HepG2 (cell line): Measurements from ENCODE around the gene SLC2A6. TPM values are rescaled to one million over a fixed set of nuclear protein-coding genes. Genes with fewer than 3 reads are reported as not detected.

Experiments used
- ATAC-seq: fragments of 200-7000 bp; cut with Tn5 transposase; 3 replicates; pipeline ENCODE4 v1.9.1; 2020; ENCODE audit warnings: mild to moderate bottlenecking, moderate library complexity
- BruUV-seq: library from RNA; stranded (reverse); fragments of 400-500 nt; replicated peaks from 2 replicates; lab custom pipeline; 2021; lab: Mats Ljungman, UMichigan
- CTCF ChIA-PET: fragments of 300-600 bp; formaldehyde crosslinking; extraction: SDS; loops from one replicate; lab custom pipeline; 2021; ENCODE audit warnings: low total read pairs, inconsistent platforms, low intra/inter-chr PET ratio; lab: Yijun Ruan, JAX
- POLR2A ChIA-PET: fragments of 350-600 bp; sonication (Branson Sonifier 250); formaldehyde crosslinking; loops from one replicate; lab custom pipeline; 2020; ENCODE audit warnings: antibody characterized with exemption, inconsistent platforms; lab: Yijun Ruan, JAX
- DNase-seq: peaks from one replicate; pipeline ENCODE4 v3.0.0-alpha.2; 2015; ENCODE audit warnings: low spot score
- FAIRE-seq: peaks from 3 replicates; lab custom pipeline; 2011; peaks lifted over from hg19 to GRCh38; lab: Jason Lieb, UNC
- H2AFZ ChIP-seq: one replicate; pipeline ENCODE4 v1.6.1; 2011; ENCODE audit warnings: low read length, inconsistent platforms
- H3K27ac ChIP-seq: fragments of 300-600 bp; 3 replicates; pipeline ENCODE4 v1.8.0; 2011; ENCODE audit warnings: mixed run types, mild to moderate bottlenecking, mixed read lengths, low read length, inconsistent platforms; ENCODE audit not compliant: insufficient read depth; ENCODE audit errors: extremely low read length
- H3K27me3 ChIP-seq, 2 experiments: fragments of 200-600 bp in 1 of 2; 2 replicates in 1 of 2; 3 replicates in 1 of 2; pipeline versions ENCODE4 v1.6.0 to v1.8.0; 2011; ENCODE audit warnings: low read length in 2 of 2, mild to moderate bottlenecking in 2 of 2, moderate library complexity in 2 of 2, inconsistent platforms in 1 of 2; ENCODE audit not compliant: insufficient read depth in 2 of 2, control insufficient read depth in 1 of 2
- H3K36me3 ChIP-seq, 2 experiments: fragments of 200-600 bp in 1 of 2; replicated peaks in 1 of 2; 2 replicates in 1 of 2; 3 replicates in 1 of 2; pipeline versions ENCODE4 v1.5.1 to v1.8.0; 2011; ENCODE audit warnings: low read length in 2 of 2, inconsistent platforms in 1 of 2; ENCODE audit not compliant: insufficient read depth in 2 of 2, control insufficient read depth in 1 of 2
- H3K4me1 ChIP-seq: 2 replicates; pipeline ENCODE4 v1.5.1; 2012; ENCODE audit warnings: low read length, inconsistent platforms; ENCODE audit not compliant: insufficient read depth
- H3K4me2 ChIP-seq: 2 replicates; pipeline ENCODE4 v1.6.0; 2011; ENCODE audit warnings: low read depth, low read length, inconsistent platforms
- H3K4me3 ChIP-seq, 3 experiments: fragments of 200-600 bp in 1 of 3; sonication (generic), shearing (Covaris generic) in 1 of 3; replicated peaks in 1 of 3; 2 replicates each; pipeline ENCODE4 v1.5.1; 2011 to 2016; ENCODE audit warnings: low read length in 3 of 3, inconsistent platforms in 2 of 3, low read depth in 2 of 3, mild to moderate bottlenecking in 2 of 3, control low read depth in 1 of 3, mixed read lengths in 1 of 3; ENCODE audit not compliant: insufficient read depth in 1 of 3
- H3K79me2 ChIP-seq: one replicate; pipeline ENCODE4 v1.6.1; 2011; ENCODE audit warnings: low read length, inconsistent platforms; ENCODE audit not compliant: insufficient read depth
- H3K9ac ChIP-seq: 2 replicates; pipeline ENCODE4 v1.6.0; 2011; ENCODE audit warnings: mild to moderate bottlenecking, low read depth, low read length, inconsistent platforms; ENCODE audit not compliant: insufficient read depth
- H3K9me3 ChIP-seq: 2 replicates; pipeline ENCODE4 v1.5.1; 2012; ENCODE audit warnings: mild to moderate bottlenecking, low read length
- H4K20me1 ChIP-seq: 2 replicates; pipeline ENCODE4 v1.6.0; 2011; ENCODE audit warnings: inconsistent platforms, mild to moderate bottlenecking, low read length, moderate library complexity; ENCODE audit not compliant: insufficient read depth
- AGO1 ChIP-seq: fragments of 200-400 bp; formaldehyde crosslinking; IDR thresholded peaks from 2 replicates; pipeline ENCODE4 v1.6.1; 2017; ENCODE audit warnings: mild to moderate bottlenecking, low read depth, low read length, moderate library complexity; ENCODE audit not compliant: poor library complexity, severe bottlenecking
- AGO2 ChIP-seq: fragments of 200-400 bp; formaldehyde crosslinking; optimal IDR thresholded peaks from 2 replicates; pipeline ENCODE3; 2017; ENCODE audit warnings: mild to moderate bottlenecking, low read depth, low read length, moderate library complexity
- AKAP8 ChIP-seq: sonication (generic); formaldehyde crosslinking; IDR thresholded peaks from 2 replicates; pipeline ENCODE4 v1.5.1; 2020; ENCODE audit warnings: mild to moderate bottlenecking, missing genetic modification reagents
- ATAD3A ChIP-seq: sonication (generic); formaldehyde crosslinking; IDR thresholded peaks from 2 replicates; pipeline ENCODE4 v1.4.0; 2020; ENCODE audit warnings: missing genetic modification reagents
- DMAP1 ChIP-seq: IDR thresholded peaks from 2 replicates; pipeline ENCODE4 v1.6.1; 2016
- E2F2 ChIP-seq: sonication (generic); formaldehyde crosslinking; IDR thresholded peaks from 2 replicates; pipeline ENCODE4 v1.4.0; 2020; ENCODE audit warnings: missing genetic modification reagents, borderline replicate concordance
- KAT8 ChIP-seq: IDR thresholded peaks from 2 replicates; pipeline ENCODE4 v1.6.1; 2016; ENCODE audit warnings: missing genetic modification reagents, missing compliant biosample characterization
- KDM1A ChIP-seq: IDR thresholded peaks from 2 replicates; pipeline ENCODE4 v1.6.1; 2016; ENCODE audit warnings: missing compliant biosample characterization
- MNT ChIP-seq: fragments of 450-650 bp; IDR thresholded peaks from 2 replicates; pipeline ENCODE4 v1.6.1; 2016
- RCOR2 ChIP-seq: IDR thresholded peaks from 2 replicates; pipeline ENCODE4 v1.6.1; 2016; ENCODE audit warnings: missing biosample characterization, missing genetic modification reagents
- RXRB ChIP-seq: IDR thresholded peaks from 2 replicates; pipeline ENCODE4 v1.6.1; 2016; ENCODE audit warnings: borderline replicate concordance, missing genetic modification reagents, missing compliant biosample characterization
- SMAD1 ChIP-seq: sonication (generic); formaldehyde crosslinking; IDR thresholded peaks from 2 replicates; pipeline ENCODE4 v1.4.0; 2020; ENCODE audit warnings: missing genetic modification reagents, low read depth, mild to moderate bottlenecking, borderline replicate concordance
- SMC3 ChIP-seq: IDR thresholded peaks from 2 replicates; pipeline ENCODE4 v1.6.1; 2011; ENCODE audit warnings: low read length, improper control_type of control experiment
- SYNCRIP ChIP-seq: fragments of 200-400 bp; formaldehyde crosslinking; IDR thresholded peaks from 2 replicates; pipeline ENCODE4 v1.6.1; 2018; ENCODE audit warnings: mild to moderate bottlenecking, low read depth, low read length; ENCODE audit not compliant: insufficient read depth
- whole genome bisulfite sequencing: methylation state at CpG from one replicate; pipeline ENCODE4 v1.1.6; 2017; ENCODE audit warnings: low lambda C conversion rate; 5-methylcytosine and 5-hydroxymethylcytosine counted together
- in situ Hi-C: cut with HindIII; loops from 2 replicates; pipeline ENCODE4 v1.10.0; 2017; ENCODE audit warnings: low pct_unique_long_range_greater_than_20kb; ENCODE audit not compliant: extremely low pct_ligation_motif_present
- intact Hi-C: fragments of 100-400 bp; cut with micrococcal nuclease; formaldehyde crosslinking; loops from one replicate; pipeline ENCODE4 v1.10.0; 2022; ENCODE audit not compliant: unreplicated experiment
- polyA plus RNA-seq, 8 experiments: library from polyadenylated mRNA; depleted of rRNA in 3 of 8; stranded (reverse) in 7 of 8; unstranded in 1 of 8; fragments of >200 nt; fragmentation: Illumina TruSeq in 4 of 8; extraction: Trizol in 4 of 8; gene quantifications; 2 replicates each; pipeline versions ENCODE4 v1.2.1 to v1.2.3, GENCODE V29; 2011 to 2016; ENCODE audit warnings: low read depth in 4 of 8, missing spikeins in 1 of 8, mixed read lengths in 1 of 8; ENCODE audit not compliant: insufficient read depth in 1 of 8
- total RNA-seq, 5 experiments: library from RNA; depleted of rRNA; stranded (reverse); fragments of >200 nt; fragmentation: Illumina TruSeq; extraction: Trizol; gene quantifications; 2 replicates each; pipeline ENCODE4 v1.2.3, GENCODE V29; 2016; ENCODE audit warnings: low read depth in 1 of 5
- TF ChIP-seq, protein P1 (sequence below): sonication (generic); formaldehyde crosslinking; IDR thresholded peaks from 2 replicates; pipeline ENCODE4 v1.4.0; 2020; ENCODE audit warnings: missing genetic modification reagents
- TF ChIP-seq, protein P2 (sequence below): sonication (generic); formaldehyde crosslinking; IDR thresholded peaks from 2 replicates; pipeline ENCODE4 v1.5.0; 2020; ENCODE audit warnings: missing genetic modification reagents

The SLC2A6 gene
- total and polyA plus RNA-seq, 2 of the 13 experiments (the other 11 are each of a cell fraction or from before 2014, with no cell fraction given) = 4.1 to 15.0 TPM

DNA sequence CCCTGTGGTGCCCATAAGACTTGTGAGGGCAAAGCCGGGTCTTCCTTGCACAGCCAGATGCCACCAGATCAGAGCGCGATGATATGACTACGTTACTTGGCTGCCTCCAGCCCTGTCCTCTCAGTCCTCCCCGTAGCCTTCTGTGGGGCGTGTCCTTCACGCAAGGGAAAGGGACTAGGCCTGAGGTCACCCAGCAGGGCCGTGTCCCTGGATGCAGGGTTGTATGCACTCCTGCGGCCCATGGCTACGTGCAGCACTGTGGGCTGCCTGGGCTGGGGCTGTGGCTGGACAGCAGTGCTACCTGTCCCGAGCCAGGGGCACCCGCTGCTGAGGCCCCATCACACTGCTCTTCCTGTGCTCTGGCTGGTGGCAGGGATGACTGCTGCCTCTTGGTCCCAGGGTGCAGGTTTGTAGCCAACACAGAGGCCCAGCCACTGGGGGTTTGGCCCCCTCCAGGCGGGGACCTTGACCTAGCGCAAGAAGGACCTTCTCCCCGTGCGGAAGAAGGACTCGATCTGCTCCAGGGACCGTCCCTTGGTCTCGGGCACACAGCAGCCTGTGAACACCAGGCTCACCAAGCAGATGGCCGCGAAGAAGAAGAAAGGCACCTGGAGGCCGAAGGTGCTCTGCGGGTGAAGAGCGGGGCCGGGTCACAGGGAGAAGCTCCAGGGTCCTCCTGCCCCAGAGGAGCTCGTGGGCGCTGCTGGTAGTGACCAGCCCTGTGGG, 7.2 kb downstream of the SLC2A6 start:
- CTCF ChIA-PET = no interaction called here
- ATAC-seq (peak; percentile 2; the same call in 2 of the 3 replicates), DNase-seq (no peak), FAIRE-seq (no peak)
- 96% methylated on average over 24 of the region's 27 CpGs for WGBS
- Histone ChIP-seq H3K4me3 (no peak overlapping the region), H3K4me1 (peaks cover 10% of the 10 kb centered on the region; the same call in 1 of the 2 replicates), H2AFZ (no peak overlapping the region), H3K4me2 (no peak overlapping the region), H3K9me3 (no peaks in the 10 kb centered on the region), H3K27me3 (no peaks in the 10 kb centered on the region), H3K9ac (no peak overlapping the region), H3K27ac (no peak overlapping the region), H3K36me3 (peaks cover 3 to 4% of the 10 kb centered on the region in 2 experiments; a peak in 1 of 5 replicates), H3K79me2 (no peaks in the 10 kb centered on the region), H4K20me1 (0 out of 2 replicates have a peak, but pooled peaks cover under 1% of the 10 kb centered on the region)
- intact Hi-C loops (no loop called here), in situ Hi-C loops (no loop called here)
- POLR2A ChIA-PET = interaction anchor here (0.5 to 2.3 kb wide), 2 partner anchors 13 to 88 kb away, joined by 4 to 11 read pairs; partner anchors contain the start of gene CACFD1
- BruUV-seq = no TSS peak
- TF ChIP-seq KDM1A (CRISPR knock-in tag) = no peak
- TF ChIP-seq AKAP8 (CRISPR knock-in tag) = 0 out of 2 replicates have a peak, but pooled peaks have one; percentile 22
- TF ChIP-seq, protein P1, sequence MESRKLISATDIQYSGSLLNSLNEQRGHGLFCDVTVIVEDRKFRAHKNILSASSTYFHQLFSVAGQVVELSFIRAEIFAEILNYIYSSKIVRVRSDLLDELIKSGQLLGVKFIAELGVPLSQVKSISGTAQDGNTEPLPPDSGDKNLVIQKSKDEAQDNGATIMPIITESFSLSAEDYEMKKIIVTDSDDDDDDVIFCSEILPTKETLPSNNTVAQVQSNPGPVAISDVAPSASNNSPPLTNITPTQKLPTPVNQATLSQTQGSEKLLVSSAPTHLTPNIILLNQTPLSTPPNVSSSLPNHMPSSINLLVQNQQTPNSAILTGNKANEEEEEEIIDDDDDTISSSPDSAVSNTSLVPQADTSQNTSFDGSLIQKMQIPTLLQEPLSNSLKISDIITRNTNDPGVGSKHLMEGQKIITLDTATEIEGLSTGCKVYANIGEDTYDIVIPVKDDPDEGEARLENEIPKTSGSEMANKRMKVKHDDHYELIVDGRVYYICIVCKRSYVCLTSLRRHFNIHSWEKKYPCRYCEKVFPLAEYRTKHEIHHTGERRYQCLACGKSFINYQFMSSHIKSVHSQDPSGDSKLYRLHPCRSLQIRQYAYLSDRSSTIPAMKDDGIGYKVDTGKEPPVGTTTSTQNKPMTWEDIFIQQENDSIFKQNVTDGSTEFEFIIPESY (CRISPR knock-in tag) = no peak
- no peak for TF ChIP-seq RXRB
- no peak for TF ChIP-seq E2F2
- no peak for TF ChIP-seq RCOR2 (CRISPR knock-in tag)
- TF ChIP-seq, protein P2, sequence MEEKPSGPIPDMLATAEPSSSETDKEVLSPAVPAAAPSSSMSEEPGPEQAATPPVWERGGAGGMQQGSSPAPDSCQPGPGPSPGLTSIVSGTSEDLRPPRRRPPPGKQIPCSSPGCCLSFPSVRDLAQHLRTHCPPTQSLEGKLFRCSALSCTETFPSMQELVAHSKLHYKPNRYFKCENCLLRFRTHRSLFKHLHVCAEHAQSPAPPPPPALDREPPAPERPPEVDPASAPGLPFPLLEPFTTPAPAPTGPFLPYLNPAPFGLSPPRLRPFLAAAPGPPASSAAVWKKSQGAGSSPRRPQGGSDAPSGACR (CRISPR knock-in tag) = no peak
- no peak for TF ChIP-seq MNT
- TF ChIP-seq KAT8 (CRISPR knock-in tag) = no peak
- no peak for TF ChIP-seq DMAP1 (CRISPR knock-in tag)
- peak; percentile 92 for TF ChIP-seq AGO1
- TF ChIP-seq AGO2 = peak; percentile 68
- TF ChIP-seq SMC3 = no peak
- TF ChIP-seq SMAD1 (CRISPR knock-in tag) = no peak
- no peak for TF ChIP-seq SYNCRIP
- no peak for TF ChIP-seq ATAD3A (CRISPR knock-in tag)
